ENCODE results near the gene ALK.

- no peak for TF ChIP-seq CTCF (conservative IDR thresholded peaks at IDR 0.05 in 1 of 2, IDR thresholded peaks at IDR 0.05 in 1 of 2; ENCODE audit: low read depth in 1 of 2, low read length in 2 of 2)
- no peak for TF ChIP-seq EZH2 (IDR thresholded peaks at IDR 0.05; ENCODE audit: low read length, missing control alignments)
Measured at GRCh38 chr2:29233428-29233827, 688.0 kb downstream of the ALK start.
